Measurements from ENCODE around the gene ERVMER34-1.
A peak's percentile ranks its signal among the peaks of the same experiment; 100 is the strongest.

Gene ERVMER34-1

DNA sequence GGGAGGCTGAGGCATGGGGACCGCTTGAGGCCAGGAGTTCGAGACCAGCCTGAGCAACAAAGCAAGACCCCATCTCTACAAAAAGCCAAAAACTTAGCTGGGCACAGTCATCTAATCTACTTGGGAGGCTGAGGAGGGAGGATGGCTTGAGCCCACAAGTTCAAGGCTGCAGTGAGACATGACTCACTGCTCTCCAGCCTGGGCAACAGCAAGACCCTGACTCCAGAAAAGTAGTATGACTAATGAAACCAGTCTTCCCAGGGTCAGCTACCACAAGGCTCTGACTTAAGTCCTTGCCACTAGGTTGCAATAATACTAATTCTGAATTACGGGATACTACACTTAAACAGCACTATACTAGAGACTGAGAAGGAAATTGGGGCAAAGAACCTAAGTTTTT lies 33.1 kb downstream of the ERVMER34-1 start:
- DNase-seq (ENCODE audit: low read depth in 2 of 2): no peak

DNA sequence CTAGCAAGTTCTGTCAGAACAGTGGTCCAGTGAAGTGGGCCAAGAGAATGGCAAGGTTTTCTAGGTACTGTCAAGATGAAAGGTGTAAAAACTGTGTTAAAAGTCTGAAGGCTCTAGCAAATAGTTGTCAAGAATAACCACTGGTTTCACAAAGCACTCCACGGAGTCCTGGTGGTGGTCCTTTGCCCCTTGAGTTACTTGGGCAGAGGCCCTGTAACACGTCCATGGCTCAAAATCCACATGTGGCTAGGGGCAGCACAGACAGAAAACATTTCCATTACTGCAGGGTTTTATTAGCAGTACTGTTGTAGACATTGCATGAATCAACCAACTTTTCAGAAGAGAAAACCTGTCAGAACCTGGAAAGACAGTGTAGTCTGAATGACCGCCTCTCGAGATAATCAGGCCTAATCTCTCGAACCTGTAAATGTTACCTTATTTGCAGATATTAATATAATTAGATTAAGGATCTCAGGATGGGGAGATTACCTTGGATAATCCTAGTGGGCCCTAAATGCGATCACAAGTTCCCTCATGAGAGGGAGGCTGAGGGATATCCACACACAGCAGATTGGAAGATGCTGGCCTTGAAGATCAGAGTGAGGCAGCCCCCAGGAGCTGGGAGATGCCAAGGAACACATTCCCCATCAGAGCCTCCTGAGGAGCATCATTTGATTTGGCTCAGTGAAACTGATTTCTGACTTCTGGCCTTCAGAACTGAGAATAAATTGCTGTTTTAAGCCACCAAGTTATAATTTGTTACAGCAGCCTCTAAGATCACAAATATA lies 34.7 kb downstream of the ERVMER34-1 start:
- DNase-seq (ENCODE audit: low read depth in 2 of 2): no peak

- no peak for DNase-seq (ENCODE audit: low read depth in 2 of 2)
Observed at GRCh38 chr4:52715914-52716313, 35.3 kb downstream of the ERVMER34-1 start.

DNA sequence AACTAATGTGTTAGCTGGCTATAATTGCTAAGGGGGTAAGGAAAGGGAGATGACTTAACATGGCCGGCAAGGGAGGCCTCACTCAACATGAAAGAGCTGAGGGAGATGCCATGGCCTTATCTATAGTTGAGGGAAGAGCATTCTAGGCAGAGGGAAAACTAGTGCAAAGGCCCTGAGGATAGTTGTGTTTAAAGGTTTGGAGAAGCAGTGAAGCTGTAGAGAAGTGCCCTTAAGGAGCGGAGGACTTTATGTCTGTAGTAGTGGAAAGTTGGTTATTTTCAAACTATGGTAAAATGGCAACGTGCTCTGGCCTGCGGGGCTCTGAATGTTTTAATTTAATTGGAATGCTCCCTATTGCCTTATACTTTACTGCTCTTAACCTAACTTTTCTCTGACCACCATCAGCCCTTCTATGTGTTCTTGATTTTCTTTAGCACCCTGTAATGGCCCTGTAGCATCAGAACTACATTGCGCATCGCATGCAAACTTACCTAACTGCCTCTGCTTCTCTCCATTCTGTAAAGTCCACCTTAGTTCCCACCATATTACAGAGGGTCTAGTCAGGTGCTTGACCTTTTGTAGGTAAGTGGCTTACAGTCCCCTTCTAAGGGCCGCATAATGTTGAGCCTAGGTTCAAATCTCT lies 35.8 kb downstream of the ERVMER34-1 start:
- DNase-seq (ENCODE audit: low read depth in 2 of 2): no peak

DNA sequence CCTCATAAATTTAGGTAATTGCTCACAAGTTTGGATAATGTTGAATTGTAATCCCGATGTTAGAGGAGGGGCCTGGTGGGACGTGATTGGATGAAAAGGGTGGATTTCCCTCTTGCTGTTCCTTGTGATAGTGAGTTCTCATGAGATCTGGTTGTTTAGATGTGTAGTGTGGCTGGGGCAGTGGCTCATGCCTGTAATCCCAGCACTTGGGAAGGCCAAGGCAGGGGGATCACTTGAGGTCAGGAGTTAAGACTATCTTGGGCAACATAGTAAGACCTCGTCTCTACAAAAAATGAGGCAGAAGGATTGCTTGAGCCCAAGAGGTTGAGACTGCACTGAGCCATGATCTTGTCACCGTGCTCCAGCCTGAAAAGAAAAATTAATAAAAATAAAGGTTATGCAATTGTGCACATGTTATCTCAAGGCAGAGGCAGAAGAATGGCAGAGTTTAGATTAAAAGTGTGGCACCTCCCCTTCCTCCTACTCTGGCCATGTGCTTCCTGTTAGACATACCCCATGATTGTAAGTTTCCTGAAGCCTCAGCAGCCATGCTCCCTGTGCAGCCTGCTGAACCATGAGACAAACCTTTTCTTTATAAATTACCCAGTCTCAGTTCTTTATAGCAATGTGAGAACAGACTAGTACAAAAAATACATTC lies 36.5 kb downstream of the ERVMER34-1 start:
- DNase-seq (ENCODE audit: low read depth in 2 of 2): no peak

GRCh38 chr4:52713456-52713937 lies 37.7 kb downstream of the ERVMER34-1 start:
- no peak for DNase-seq (ENCODE audit: low read depth in 2 of 2)

DNA sequence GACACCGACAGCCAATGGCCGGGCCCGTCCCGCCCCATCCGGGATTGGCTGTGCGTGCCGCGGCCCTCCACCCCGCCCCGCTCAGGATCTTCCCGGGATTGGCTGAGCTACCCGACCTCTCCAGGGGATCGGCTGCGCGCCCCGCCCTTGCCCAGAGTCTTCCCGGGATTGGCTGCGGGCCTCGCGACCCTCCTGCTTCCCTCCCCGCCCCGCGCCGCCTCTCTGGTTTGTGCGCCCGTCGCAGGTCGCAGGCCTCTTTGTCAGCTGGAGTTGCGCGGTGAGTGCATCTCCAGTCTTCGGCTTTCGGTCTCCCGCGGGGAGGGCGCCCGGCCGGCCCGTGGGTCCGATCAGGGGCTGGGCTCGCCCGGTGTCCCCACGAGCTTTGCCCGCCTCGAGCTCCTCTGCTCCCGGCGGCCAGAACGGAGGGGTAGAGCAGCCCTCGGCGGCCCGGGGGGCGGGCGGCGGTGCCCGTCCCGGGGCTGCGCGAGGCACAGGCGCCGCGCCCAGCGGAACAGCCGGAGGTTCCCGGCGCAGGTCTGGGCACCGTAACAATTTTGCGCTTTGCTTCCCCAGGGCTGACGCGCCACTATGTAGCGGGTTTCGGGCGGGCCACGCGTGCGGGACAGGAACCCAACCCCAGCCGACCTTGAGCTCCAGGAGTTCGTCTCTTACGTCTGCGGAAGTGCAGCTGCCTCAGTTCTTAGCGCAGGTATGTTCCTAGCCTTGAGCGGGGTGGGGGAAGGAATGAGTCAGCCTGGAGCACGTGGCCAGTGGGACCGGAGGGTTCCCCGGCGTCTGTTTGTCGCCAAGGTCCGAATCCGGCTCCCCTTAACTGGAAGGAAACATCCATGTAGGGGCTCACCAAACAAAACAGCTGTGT lies 38.7 kb downstream of the ERVMER34-1 start:
- DNase-seq (ENCODE audit: low read depth in 2 of 2): peak; percentile 95

DNA sequence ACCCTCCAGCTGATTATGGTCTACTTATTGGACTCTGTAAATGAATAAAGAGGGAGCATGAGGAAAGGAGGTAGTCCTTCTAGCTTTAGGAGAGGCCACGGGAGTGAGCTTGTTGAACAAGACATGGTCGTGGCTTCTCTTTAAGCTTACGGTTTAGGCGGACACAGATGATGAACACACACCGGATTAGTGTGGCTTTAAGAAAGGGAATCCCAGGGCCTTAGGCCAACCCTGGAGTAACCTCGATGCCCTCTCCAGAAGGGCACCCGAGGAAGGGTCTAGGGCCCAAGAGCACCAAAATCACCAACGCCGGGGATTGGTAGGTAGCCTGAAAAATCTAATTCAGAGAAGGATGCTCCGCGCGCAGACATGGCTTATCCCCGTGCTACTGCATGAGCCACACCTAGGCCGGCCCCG lies 39.4 kb downstream of the ERVMER34-1 start:
- no peak for DNase-seq (ENCODE audit: low read depth in 2 of 2)

DNA sequence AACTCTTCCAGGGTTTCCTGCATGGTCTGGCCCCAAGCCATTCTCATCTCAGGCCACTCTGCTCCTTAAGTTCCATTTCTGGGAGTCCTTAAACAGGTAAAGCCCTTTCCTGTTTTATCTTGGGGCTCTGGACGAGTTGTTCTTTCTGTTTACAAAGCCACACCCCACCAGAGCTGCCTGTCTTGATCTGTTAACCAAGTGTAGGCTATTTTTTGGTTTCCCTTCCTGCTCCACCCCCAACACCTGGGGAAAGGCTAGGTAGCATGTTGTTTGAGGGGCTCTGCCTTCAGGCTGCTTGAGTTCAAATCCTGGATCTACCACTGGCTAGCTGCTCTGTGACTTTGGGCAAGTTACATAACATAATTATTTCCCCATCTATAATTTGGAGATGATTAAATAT lies 40.0 kb downstream of the ERVMER34-1 start:
- no peak for DNase-seq (ENCODE audit: low read depth in 2 of 2)

- DNase-seq (ENCODE audit: low read depth in 2 of 2): no peak
Observed at GRCh38 chr4:52709155-52709554, 42.1 kb downstream of the ERVMER34-1 start.

DNA sequence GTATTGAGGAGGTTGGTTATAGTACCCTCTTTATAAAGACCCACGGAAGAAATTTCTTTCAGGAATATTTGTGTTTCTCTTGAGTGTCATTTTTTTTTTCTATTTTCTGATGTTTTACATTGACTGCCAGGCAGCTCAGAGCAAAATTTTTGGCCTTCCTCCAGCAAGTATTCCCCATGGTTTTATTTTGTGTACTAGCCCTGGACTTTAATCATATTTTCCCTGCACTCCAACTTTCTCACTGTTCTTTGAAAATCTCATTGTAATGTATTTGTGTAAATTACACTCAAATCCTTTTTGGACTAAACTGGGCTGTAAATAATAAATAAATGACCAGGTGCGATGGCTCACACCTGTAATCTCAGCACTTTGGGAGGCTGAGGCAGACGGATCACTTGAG lies 46.6 kb downstream of the ERVMER34-1 start:
- no peak for DNase-seq (ENCODE audit: low read depth in 2 of 2)

DNA sequence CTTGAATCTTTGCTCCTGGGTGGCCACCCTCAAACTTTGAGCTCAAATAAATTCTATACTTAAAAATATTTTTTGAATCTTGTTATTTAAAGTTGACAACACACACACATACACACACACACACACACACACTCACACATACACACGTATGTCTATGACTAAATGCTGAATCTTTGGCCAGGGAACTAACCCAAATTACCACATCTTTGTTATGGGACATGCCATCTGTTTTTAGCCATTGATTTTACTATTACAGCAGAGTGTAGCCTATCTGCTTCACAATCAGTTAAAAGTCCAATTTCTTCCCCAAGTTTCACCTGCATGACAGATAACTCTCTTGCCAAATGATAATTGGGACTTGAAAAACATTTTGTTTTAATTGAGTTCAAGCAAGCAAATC lies 47.1 kb downstream of the ERVMER34-1 start:
- DNase-seq (ENCODE audit: low read depth in 2 of 2): no peak

GRCh38 chr4:52701207-52701606 lies 50.0 kb downstream of the ERVMER34-1 start:
- DNase-seq (ENCODE audit: low read depth in 2 of 2): no peak

GRCh38 chr4:52694936-52695335 lies 56.3 kb downstream of the ERVMER34-1 start:
- DNase-seq (ENCODE audit: low read depth in 2 of 2): no peak

DNA sequence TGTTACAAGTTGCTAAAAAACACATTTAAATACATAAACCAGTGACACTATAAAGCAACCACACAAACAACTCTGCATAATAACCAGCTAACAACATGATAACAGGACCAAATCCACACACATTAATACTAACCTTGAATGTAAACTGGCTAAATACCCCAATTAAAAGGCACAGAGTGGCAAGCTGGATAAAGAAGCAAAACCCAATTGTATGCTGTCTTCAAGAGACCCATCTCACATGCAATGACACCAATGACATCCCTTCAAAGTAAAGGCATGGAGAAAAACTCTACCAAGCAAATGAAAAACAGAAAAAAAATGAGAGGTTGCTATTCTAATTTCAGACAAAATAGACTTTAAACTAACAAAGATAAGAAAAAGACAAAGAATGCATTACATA lies 57.7 kb downstream of the ERVMER34-1 start:
- DNase-seq (ENCODE audit: low read depth in 2 of 2): no peak
